Choroid plexus epithelial cell (primary cell): Measurements from ENCODE around the gene ASIC2.

Experiments
- DNase-seq: peaks from one replicate; pipeline ENCODE4 v3.0.0-alpha.2; 2010; ENCODE audit warnings: low read depth
- H3K4me3 ChIP-seq: 2 replicates; pipeline ENCODE4 v1.5.1; 2011; ENCODE audit warnings: low read depth, mild to moderate bottlenecking, control low read depth, low read length, moderate library complexity
- TF ChIP-seq, protein P1 (sequence below): conservative IDR thresholded peaks from 2 replicates; pipeline ENCODE4 v1.5.1; 2011; ENCODE audit warnings: low read depth, mild to moderate bottlenecking, control low read depth, inconsistent platforms, low read length, moderate library complexity

The ASIC2 gene

DNA sequence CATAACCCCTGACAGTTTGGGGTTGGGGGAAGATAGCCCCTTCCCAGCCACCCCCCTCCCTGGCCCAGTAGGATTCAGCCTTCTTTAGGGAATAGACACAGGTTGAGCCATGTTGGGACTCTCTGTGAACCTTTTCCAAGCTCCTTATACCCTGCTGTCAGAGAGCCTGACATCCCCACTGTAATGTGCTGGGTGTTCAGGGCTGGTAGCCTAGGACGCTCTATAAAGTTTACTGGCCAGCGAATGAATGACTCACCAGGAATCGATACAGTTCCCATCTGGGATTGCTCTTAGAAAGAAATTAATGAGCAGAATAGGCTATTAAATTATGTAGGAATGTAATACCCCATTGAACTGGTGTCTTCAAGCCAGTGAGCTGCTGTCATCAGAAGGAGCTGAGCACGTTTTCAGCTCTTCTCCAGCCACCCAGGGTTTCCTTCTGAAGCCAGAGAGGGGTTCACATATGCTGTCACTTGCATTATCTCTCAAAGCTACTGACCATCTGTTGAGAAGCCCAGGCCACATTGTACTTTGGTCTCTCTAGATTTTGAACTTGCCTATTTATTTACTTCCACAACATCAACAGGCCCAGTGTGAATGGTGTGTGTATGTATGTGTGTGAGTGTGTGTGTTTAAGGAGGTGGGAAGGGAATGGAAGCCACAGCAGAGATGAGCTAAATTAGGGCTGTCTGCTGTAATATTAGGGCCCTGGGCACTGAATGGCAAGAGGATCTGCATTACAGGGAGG is 236.5 kb downstream of the ASIC2 start:
- no peak for DNase-seq
- TF ChIP-seq, protein P1, sequence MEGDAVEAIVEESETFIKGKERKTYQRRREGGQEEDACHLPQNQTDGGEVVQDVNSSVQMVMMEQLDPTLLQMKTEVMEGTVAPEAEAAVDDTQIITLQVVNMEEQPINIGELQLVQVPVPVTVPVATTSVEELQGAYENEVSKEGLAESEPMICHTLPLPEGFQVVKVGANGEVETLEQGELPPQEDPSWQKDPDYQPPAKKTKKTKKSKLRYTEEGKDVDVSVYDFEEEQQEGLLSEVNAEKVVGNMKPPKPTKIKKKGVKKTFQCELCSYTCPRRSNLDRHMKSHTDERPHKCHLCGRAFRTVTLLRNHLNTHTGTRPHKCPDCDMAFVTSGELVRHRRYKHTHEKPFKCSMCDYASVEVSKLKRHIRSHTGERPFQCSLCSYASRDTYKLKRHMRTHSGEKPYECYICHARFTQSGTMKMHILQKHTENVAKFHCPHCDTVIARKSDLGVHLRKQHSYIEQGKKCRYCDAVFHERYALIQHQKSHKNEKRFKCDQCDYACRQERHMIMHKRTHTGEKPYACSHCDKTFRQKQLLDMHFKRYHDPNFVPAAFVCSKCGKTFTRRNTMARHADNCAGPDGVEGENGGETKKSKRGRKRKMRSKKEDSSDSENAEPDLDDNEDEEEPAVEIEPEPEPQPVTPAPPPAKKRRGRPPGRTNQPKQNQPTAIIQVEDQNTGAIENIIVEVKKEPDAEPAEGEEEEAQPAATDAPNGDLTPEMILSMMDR, result no peak
- H3K4me3 ChIP-seq, result no peak overlapping the region

DNA sequence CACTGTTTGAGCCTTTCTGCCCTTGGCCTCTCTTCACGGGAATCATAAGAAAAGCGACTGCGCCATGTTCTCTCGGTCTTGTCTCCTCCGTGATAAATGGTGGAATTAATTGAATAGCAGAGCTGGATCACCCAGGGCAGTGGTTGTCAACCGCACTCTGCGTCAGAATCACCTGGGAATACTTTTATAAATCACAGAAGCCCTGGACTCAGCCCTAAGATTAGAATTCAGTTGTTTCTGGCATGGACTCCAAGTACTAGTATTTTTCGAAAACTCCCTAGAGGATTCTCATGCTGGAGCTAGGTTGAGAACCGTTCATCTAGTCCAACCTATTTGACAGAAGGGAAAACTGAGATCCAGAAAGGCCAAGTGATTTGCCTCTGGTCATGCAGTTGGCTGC is 237.3 kb downstream of the ASIC2 start:
- TF ChIP-seq, protein P1, result no peak
- DNase-seq, result no peak
- H3K4me3 ChIP-seq, result no peak overlapping the region

DNA sequence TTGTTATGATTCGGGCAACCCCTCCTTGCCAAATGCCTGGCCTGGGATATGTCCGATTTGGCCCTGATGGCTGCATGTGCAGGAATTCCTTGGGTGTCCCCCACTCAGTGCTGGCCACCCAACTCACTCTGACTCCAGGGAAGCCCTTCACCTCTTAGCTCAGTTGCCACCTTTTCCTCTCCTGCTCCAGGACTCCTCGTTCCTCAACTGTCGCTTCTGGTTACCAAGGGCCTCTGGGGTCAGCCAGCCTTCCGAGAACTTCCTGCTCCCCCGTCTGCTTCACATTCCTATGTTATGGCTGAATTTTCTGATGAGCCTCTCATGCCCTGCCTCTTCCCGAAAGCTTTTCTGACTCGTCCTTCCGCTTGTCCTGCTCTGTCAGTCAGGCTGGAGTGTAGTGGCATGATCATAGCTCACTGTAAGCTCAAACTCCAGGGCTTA is 237.9 kb downstream of the ASIC2 start:
- TF ChIP-seq, protein P1, result no peak

GRCh38 chr17:33054412-33054811 is 238.7 kb downstream of the ASIC2 start:
- TF ChIP-seq, protein P1, result no peak
- no peak for DNase-seq
- no peak overlapping the region for H3K4me3 ChIP-seq

More for the DNA sequence above, 237.9 kb downstream of the ASIC2 start:
- no peak for DNase-seq
- H3K4me3 ChIP-seq, result no peak overlapping the region

DNA sequence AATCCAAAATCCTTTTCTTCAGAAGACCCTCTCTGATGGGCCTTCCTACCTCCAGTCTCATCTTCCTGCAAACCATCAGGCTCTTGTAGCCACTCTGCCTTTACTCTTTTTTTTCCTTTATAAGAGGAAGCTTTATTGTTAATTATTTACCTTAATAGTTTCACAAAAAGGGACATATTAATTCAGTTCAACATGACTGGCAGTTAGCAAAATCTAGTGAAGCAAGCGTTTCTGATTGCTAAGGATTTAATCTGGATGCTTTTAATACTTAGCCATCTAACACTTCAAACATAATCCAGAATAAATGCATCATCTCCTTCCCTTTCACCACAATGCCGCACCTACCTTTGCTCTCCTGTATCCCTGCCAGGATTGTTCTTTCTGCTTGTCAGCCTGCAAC is 239.4 kb downstream of the ASIC2 start:
- TF ChIP-seq, protein P1, result no peak
- H3K4me3 ChIP-seq, result no peak overlapping the region
- no peak for DNase-seq

DNA sequence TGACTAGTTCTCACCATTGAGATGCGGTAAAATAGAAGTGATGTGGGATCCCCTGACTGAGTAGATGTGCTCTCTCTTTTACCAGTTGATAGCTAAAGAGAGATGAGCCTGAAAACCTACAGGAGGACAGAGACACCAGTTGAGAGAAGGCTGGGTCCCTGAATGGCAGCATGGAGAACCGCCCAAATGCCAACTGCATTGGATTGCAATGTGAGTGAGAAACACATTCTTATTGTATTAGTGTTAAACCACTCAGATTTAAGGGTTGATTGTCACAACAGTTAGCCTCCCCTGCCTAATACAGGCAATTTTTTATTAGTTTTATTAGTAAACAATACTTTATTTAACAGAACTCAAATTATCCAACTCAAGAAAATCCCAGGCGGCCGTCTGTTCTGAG is 240.2 kb downstream of the ASIC2 start:
- no peak for DNase-seq
- no peak overlapping the region for H3K4me3 ChIP-seq
- TF ChIP-seq, protein P1, result no peak

DNA sequence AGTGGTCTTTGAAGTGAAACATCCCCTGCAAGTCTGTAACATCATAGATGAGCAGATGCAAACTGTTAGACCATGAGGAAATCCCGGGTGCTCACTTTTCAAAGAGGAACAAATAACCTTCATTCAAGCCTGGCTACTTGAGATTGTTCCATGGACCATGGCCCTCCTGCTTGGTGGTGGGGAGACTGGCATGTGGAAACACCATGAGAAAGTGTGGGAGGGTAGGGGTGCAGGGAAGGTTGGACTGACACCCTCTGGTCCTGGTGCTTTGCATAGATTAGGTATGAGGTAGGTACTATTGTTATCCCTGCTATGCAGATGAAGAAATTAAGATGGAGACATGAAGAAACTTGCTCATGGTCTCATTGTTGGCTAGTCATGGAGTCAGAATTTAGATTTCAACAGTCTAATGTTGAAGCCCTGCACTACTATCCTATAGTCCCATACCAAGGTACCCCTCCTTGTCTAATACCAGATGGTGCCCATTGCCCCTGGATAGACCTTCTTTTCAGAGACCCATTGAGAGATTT is 242.4 kb downstream of the ASIC2 start:
- DNase-seq, result no peak
- TF ChIP-seq, protein P1, result no peak
- H3K4me3 ChIP-seq, result no peak overlapping the region
